NCI-H2029 treated with DMSO at 0.1 percent for 48 hours (cell line): ENCODE results near the gene BCL2L2.
"Not testable (repeated sequence)": the region's sequence is repeated elsewhere in the genome, so short reads cannot be mapped to it uniquely, and the experiment has no call there.

ENCODE experiments used
- DNase-seq: peaks from one replicate; lab custom pipeline; 2025; lab: John Stamatoyannopoulos, UW

Gene BCL2L2, protein sequence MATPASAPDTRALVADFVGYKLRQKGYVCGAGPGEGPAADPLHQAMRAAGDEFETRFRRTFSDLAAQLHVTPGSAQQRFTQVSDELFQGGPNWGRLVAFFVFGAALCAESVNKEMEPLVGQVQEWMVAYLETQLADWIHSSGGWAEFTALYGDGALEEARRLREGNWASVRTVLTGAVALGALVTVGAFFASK

DNA sequence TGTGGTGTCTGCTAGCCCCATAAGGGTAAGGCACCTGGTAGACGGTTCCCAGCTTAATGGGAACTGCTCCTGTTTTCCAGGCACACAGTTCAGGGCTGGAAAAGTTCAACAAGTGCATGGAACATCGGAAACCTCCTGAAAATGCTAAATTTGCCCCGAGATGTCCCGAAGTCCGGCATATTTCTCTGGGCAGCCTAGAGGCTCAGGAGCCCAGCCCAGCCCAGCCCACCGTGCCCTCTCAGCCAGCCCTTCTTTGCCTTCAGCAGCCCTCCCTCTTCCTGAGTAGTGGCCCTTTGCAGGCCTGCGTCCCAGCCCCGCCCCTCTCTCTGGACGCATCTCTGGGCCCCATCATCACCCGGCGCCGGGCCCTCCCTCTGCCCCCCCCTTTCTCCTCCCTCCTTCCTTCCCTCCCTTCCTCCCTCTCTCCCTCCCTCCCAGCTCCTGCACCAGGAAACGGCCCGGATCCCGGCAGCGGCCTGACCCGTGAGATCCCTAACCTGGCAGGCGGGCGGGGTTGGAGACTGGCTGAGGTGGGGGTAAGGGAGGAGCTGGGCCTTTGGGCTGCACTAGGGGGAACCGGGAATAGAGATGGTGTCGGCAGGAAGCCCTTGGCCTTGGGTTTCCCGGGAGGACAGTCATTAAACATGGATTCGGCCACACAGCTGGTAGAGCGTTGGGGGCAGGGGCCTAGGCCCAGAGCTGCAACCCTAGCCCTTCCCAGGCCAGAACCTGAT is at the start of gene BCL2L2:
Gene BCL2L2 (plus strand): TSS at position 422 of the 734 bp plus-strand sequence. CDS start 935 bp downstream, outside the sequence.
- peak; percentile 100 for DNase-seq

GRCh38 chr14:23258256-23258655 is 48.4 kb upstream of the BCL2L2 start:
- DNase-seq: no peak

- DNase-seq: no peak
Observed at GRCh38 chr14:23259426-23259825, 47.2 kb upstream of the BCL2L2 start.

DNA sequence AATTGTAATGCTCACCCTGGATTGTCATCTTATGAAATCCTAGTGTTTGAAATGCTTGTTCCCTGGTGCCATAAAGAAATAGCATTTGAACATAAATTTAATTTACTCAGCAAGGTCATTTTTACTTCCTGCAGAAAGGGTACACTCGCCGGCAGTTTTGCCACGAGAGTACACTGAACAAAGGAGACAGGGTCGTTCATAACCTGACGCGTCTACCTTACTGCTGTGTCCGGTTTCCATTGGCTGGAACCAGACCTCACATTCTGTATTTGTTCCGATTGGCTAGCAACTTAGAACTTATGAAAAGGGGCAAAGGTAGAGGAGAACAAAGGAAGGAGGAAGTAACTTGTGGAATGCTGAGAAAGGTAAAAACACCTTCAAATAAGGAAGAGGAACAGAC is 45.8 kb upstream of the BCL2L2 start:
- not testable (repeated sequence) for DNase-seq

DNA sequence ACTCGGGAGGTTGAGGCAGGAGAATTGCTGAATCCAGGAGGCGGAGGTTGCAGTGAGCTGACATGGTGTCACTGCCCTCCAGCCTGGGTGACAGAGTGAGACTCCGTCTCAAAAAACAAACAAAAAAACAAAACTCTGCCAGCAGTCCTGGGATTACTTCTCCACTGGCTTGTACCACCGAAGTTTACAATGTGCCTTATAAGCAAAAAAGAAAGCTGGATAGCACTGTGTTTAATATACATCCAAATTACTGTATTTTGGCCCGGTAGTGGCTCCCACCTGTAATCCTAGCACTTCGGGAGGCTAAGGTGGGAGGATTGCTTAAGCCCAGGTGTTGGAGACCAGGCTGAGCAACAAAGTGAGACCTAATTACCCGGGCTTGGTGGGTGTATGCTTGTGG is 37.4 kb upstream of the BCL2L2 start:
- DNase-seq: no peak

GRCh38 chr14:23275412-23275811 is 31.2 kb upstream of the BCL2L2 start:
- DNase-seq: no peak

- DNase-seq: no peak
Observed at GRCh38 chr14:23277189-23277588, 29.4 kb upstream of the BCL2L2 start.

DNA sequence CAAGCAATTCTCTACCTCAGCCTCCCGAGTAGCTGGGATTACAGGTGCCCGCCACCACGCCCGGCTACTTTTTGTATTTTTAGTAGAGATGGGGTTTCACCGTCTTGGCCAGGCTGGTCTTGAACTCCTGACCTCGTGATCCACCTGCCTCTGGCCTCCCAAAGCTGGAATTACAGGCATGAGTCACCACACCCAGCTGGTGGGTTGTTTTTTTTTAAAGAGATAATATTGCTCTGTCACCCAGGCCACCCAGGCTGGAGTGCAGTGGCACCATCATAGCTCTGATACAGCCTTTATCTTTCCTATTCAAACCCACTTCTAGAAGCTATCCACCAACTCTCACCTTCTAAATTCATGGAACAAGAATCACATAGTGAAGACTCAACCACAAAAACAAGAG is 28.7 kb upstream of the BCL2L2 start:
- not testable (repeated sequence) for DNase-seq

- no peak for DNase-seq
Observed at GRCh38 chr14:23281247-23281646, 25.4 kb upstream of the BCL2L2 start.

DNA sequence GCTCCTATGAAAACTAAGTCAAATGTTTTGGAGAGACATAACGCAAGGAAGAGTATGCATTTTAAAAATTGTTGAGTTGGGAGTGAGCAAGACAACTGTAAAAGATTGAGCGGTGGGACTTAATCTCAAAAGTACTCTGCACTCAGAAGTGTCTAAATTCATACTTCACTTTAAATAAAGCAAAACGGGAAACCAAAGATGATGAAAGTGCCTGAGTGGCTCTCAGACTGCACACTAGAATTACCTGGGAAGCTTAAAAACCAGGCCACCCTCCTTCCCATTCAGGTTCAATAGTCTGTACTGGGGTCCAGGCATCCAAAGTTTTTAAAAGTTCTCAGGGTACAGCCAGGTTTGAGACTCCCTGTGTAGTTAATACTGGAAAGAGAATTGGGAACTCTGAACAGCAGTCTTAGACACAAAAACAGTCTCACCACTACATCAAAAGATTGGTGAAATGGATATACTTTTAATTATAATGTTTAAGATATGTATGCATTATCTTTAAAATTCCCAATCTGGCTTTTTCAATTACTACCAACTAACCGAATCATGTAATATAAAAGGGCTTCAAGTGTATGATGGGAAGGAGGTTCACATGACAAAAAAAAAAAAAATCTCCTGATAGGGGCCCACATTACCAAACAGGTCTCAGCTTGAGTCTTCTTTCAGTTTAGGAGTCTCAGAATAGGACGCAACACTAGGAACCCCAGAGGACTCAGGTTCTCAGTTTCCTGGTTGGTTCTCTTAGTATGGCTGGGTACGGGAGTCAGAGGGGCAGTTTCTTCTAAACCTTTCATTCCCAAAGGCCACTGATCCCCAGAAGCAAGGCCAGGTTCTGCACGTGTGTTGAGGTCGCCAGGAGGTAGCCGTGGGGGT is 21.7 kb upstream of the BCL2L2 start:
- DNase-seq: no peak

GRCh38 chr14:23285530-23286019 is 21.1 kb upstream of the BCL2L2 start:
- no peak for DNase-seq

DNA sequence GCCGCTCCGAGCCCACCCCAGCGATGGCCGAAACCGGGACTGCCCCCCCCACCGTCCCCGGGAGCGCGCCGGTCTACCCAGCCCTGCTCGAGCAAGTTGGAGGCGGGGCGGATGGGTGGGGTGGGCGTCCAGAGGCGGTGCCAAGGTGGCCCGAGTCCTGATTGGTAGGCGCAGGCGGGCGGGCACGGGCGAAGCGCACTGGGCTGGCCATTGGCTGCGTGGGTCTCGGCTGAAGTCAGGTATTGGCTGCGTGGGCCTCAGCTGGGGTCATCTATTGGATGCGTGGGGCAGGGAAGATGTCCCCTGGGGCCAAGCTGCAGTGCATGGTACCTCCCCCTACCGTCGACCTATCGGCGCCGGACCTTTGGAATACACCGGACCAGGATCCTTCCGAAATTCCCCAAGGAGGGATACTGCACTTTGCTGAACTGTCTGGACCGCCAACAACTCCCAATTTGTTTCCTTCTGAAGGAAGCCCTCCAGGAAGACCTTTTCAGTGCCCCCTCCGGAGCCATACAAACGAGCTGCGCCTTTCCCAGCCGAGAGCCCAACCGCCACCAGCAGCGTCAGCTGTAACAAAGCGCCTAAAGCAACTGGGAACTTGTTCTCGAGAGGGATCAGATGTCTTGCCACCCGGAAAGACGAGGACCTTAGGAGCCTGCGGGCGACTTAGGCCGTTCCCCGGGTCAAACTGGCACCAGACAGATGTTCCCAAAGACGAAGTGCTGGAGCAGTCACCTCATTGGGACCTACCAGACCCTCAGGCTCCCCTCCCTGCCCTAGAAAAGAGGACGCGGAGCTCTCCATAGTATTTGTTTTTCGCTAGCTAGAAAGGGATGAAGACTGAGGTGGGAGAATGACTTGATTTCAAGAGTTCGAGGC is 20.4 kb upstream of the BCL2L2 start, which contains the start of gene HOMEZ:
Gene HOMEZ (minus strand): TSS at position 113 of the 882 bp plus-strand sequence. CDS start 180 bp downstream, outside the sequence.
- DNase-seq: peak; percentile 100

- no peak for DNase-seq
Observed at GRCh38 chr14:23286902-23287479, 19.6 kb upstream of the BCL2L2 start.

DNA sequence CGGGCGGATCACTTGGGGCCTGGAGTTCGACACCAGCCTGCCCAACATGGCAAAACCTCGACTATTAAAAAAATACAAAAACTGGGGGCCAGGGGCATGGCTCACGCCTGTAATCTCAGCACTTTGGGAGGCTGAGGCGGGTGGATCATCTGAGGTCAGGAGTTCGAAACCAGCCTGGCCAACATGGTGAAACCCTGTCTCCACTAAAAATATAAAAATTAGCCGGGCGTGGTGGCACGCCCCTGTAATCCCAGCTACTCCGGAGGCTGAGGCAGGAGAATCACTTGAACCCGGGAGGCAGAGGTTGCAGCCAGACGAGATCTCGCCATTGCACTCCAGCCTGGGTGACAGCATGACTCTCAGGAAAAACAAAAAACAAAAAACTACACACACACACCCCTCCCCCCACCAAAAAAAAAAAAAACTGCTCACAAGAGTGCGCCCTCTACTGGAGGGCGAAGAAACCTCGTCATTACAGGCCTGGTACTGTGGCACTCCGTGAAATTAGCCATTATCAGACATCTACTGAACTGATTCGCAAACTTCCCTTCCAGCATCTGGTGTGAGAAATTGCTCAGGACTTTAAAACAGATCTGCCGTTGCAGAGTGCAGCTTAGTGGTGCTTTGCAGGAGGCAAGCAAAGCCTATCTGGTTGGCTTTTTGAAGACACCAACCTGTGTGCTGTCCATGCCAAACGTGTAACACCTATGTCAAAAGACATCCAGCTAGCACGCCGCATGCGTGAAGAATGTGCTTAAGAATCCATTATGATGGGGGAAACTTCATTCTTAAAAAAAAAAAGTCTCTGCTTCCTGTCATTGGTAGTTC is 11.7 kb upstream of the BCL2L2 start:
- DNase-seq: peak; percentile 97

DNA sequence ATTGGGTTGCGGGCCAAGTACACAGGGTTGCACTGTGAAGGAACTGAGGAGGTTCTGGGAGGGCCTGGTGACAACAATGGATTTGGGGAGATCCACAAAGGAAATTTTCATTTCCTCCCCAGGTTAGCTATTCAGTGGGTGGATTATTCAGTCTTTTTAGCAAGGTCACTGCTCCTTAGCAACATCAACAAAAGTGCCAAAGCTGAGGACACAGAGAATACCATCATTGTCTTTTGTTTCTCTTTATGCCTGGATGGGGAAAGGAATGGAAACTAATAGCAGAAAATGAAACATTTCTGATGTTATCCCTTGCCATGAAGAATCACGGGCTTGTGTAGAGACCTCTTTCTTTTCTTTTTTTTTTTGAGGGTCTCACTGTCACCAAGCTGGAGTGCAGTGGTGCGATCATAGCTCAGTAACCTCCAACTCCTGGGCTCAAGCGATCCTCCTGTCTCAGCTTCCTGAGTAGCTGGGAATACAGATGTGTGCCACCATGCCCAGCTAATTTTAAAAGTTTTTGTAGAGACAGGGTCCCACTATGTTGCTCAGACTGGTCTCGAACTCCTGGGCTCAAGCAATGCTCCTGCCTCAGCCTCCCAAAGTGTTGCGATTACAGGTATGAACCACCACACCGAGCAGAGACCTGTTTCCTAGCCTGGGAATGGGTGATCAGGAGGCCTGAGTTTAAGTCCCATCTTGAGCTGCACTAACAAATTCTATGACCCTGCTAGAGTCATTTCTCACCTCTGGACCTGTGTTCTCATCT is 10.4 kb upstream of the BCL2L2 start:
- no peak for DNase-seq

GRCh38 chr14:23297096-23297495 is 9.5 kb upstream of the BCL2L2 start:
- no peak for DNase-seq

GRCh38 chr14:23297611-23298277 is 8.9 kb upstream of the BCL2L2 start:
- no peak for DNase-seq

DNA sequence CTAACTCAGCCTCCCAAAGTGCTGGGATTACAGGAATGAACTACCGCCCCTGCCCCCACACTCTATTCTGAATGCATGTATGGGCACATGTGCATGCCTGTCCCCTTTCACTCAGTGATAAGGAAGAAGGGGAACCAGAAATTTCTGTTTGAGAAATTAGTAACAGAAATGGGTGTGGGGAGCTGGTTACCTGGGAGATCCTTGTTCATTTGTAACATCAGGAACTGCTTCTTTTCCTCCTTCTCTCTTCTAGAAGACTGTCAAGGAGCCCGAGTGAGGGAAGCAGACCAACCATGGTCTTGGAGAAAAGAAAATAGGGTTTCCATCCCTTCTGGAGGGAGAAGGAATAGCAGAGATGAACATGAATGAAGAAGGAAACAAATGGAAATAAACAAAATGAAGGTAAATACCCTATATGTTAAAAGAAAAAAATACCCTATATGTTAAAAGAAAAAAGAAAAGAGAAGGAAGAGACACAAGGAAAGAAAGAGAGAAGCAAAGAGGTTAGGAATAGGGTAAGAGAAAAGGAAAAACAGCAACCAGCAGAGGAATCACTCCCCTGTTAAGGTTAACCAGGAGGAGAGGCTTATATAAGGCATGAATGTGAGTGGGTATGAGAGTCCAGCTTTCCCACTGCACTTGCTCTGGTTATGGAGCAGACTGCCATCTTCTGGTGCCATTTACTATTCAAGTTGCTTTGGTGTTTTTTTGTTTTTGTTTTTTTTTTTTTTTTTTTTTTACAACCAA is 7.2 kb upstream of the BCL2L2 start:
- DNase-seq: no peak
